HL-60/S4 (cell line): Measurements from ENCODE around the gene GNB3.

Source experiments
- in situ Hi-C: fragments of 300-500 bp; cut with MboI; formaldehyde crosslinking; loops from 2 replicates; pipeline ENCODE4 v1.14.3; 2022; ENCODE audit warnings: low sequenced_read_pairs

GNB3 gene

GRCh38 chr12:6840761-6841515, at the start of gene GNB3:
TSS of gene GNB3 (plus strand) at chr12:6840925. CDS start at chr12:6841288, 363 bp downstream.
- in situ Hi-C loops, result no loop called here

- in situ Hi-C loops, result no loop called here
Measured at GRCh38 chr12:6791931-6792520, 48.7 kb upstream of the GNB3 start.

GRCh38 chr12:6792522-6793201, 48.1 kb upstream of the GNB3 start:
- in situ Hi-C loops, result no loop called here

GRCh38 chr12:6795088-6795487, 45.6 kb upstream of the GNB3 start:
- in situ Hi-C loops, result no loop called here

- in situ Hi-C loops, result no loop called here
Measured at GRCh38 chr12:6796576-6796975, 44.1 kb upstream of the GNB3 start.

GRCh38 chr12:6799147-6799546, 41.6 kb upstream of the GNB3 start:
- in situ Hi-C loops, result no loop called here

GRCh38 chr12:6807170-6807569, 33.6 kb upstream of the GNB3 start:
- in situ Hi-C loops, result no loop called here

- in situ Hi-C loops, result no loop called here
Measured at GRCh38 chr12:6809056-6809455, 31.7 kb upstream of the GNB3 start.

GRCh38 chr12:6810758-6811157, 30.0 kb upstream of the GNB3 start:
- in situ Hi-C loops, result no loop called here

GRCh38 chr12:6813363-6813762, 27.4 kb upstream of the GNB3 start:
- in situ Hi-C loops, result no loop called here

GRCh38 chr12:6816598-6816997, 24.1 kb upstream of the GNB3 start:
- in situ Hi-C loops, result no loop called here

GRCh38 chr12:6817098-6817497, 23.6 kb upstream of the GNB3 start:
- in situ Hi-C loops, result no loop called here

GRCh38 chr12:6817662-6818157, 23.0 kb upstream of the GNB3 start:
- in situ Hi-C loops, result no loop called here

- in situ Hi-C loops, result no loop called here
Measured at GRCh38 chr12:6818222-6818621, 22.5 kb upstream of the GNB3 start.

- in situ Hi-C loops, result no loop called here
Measured at GRCh38 chr12:6818645-6819044, 22.1 kb upstream of the GNB3 start.

GRCh38 chr12:6819106-6820030, 21.4 kb upstream of the GNB3 start:
- in situ Hi-C loops, result no loop called here

- in situ Hi-C loops, result no loop called here
Measured at GRCh38 chr12:6820166-6820565, 20.6 kb upstream of the GNB3 start.

GRCh38 chr12:6821591-6822425, 18.9 kb upstream of the GNB3 start, which contains the start of gene GPR162:
TSS of gene GPR162 (plus strand) at chr12:6821821. CDS start at chr12:6823899, 2,078 bp downstream.
- in situ Hi-C loops, result no loop called here

GRCh38 chr12:6822426-6823135, 18.1 kb upstream of the GNB3 start:
- in situ Hi-C loops, result no loop called here
